NCI-H2196 treated with DMSO at 0.1 percent for 48 hours (cell line): ENCODE data around the gene SNX10.
"Not testable (repeated sequence)": the region's sequence is repeated elsewhere in the genome, so short reads cannot be mapped to it uniquely, and the experiment has no call there.

Experiments used
- DNase-seq: peaks from one replicate; lab custom pipeline; 2025; ENCODE audit not compliant: unreplicated experiment; lab: John Stamatoyannopoulos, UW

Gene SNX10

GRCh38 chr7:26291699-26292538 is at the start of gene SNX10:
SNX10 (plus strand) TSS chr7:26291862; CDS start chr7:26346443, 54,581 bp downstream.
- DNase-seq, result peak; percentile 48

GRCh38 chr7:26245150-26245549 is 46.5 kb upstream of the SNX10 start:
- DNase-seq, result no peak

GRCh38 chr7:26250239-26250638 is 41.4 kb upstream of the SNX10 start:
- no peak for DNase-seq

- DNase-seq, result not testable (repeated sequence)
Observed at GRCh38 chr7:26261866-26262265, 29.8 kb upstream of the SNX10 start.

- no peak for DNase-seq
Observed at GRCh38 chr7:26265065-26265464, 26.6 kb upstream of the SNX10 start.

- DNase-seq, result no peak
Observed at GRCh38 chr7:26265499-26266075, 26.1 kb upstream of the SNX10 start.

GRCh38 chr7:26267601-26268166 is 24.0 kb upstream of the SNX10 start:
- DNase-seq, result no peak

GRCh38 chr7:26275213-26275612 is 16.4 kb upstream of the SNX10 start:
- no peak for DNase-seq

GRCh38 chr7:26278770-26279169 is 12.9 kb upstream of the SNX10 start:
- DNase-seq, result no peak

GRCh38 chr7:26279405-26279804 is 12.3 kb upstream of the SNX10 start:
- no peak for DNase-seq

GRCh38 chr7:26280097-26280496 is 11.6 kb upstream of the SNX10 start:
- no peak for DNase-seq

- no peak for DNase-seq
Observed at GRCh38 chr7:26280723-26281122, 10.9 kb upstream of the SNX10 start.

- DNase-seq, result no peak
Observed at GRCh38 chr7:26284477-26284876, 7.2 kb upstream of the SNX10 start.

GRCh38 chr7:26284995-26285632 is 6.5 kb upstream of the SNX10 start:
- no peak for DNase-seq

GRCh38 chr7:26286157-26286556 is 5.5 kb upstream of the SNX10 start:
- DNase-seq, result no peak

- DNase-seq, result not testable (repeated sequence)
Observed at GRCh38 chr7:26288126-26288525, 3.5 kb upstream of the SNX10 start.

GRCh38 chr7:26291251-26291650 is 411 bp upstream of the SNX10 start:
- no peak for DNase-seq

GRCh38 chr7:26292768-26293560 is 1.3 kb downstream of the SNX10 start:
- DNase-seq, result peak; percentile 8

GRCh38 chr7:26293569-26294308 is 2.1 kb downstream of the SNX10 start:
- DNase-seq, result no peak

- DNase-seq, result no peak
Observed at GRCh38 chr7:26295015-26295414, 3.4 kb downstream of the SNX10 start.
